ENCODE data around the gene RHEX.

The RHEX gene

DNA sequence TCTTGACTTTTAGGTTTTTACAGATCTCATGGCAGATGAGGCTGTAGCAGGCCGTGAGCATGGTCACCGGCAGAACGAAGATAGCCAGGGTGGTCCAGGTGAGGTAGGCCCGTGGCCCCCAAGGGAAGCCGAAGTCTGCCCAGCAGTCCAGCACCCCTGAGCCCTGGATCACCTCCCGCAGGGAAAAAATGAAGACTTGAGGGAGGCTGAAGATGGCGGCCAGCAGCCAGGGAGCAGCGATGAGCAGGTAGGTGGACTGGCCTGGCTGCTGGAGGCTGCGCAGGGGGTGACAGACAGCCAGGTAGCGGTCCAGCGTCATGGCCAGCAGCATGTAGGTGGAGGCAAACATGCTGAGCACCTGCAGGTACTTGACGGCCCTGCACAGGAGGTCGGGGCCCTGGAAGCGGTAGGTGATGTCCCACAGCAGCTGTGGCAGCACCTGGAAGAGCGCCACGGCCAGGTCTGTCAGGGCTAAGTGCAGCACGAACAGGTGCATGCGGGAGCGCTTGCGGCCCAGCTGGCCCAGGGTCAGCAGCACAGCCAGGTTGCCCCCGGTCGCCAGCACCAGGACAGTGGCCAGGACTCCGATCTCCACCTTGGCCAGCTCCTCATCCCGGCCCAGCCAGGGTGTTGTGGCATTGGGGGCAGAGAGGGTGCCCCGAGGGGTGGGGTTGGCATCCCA, 63.4 kb downstream of the RHEX start:
- no peak for DNase-seq (ENCODE audit: low read depth in 1 of 2, low spot score in 1 of 2)

DNA sequence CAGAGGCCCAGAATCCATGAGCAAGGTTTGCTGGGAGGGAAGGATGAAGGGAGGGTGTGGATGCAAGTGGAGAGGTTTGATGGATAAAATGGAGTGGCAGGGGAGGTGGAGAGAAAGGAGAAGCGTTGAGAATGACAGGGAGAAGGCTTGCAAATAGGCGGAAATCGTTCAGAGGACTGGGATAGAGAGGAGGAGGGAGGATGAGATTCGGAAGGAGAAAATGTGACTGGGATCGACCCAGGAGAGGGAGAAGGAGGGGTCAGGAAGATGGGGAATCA, 63.8 kb downstream of the RHEX start:
- no peak for DNase-seq (ENCODE audit: low read depth in 1 of 2, low spot score in 1 of 2)

DNA sequence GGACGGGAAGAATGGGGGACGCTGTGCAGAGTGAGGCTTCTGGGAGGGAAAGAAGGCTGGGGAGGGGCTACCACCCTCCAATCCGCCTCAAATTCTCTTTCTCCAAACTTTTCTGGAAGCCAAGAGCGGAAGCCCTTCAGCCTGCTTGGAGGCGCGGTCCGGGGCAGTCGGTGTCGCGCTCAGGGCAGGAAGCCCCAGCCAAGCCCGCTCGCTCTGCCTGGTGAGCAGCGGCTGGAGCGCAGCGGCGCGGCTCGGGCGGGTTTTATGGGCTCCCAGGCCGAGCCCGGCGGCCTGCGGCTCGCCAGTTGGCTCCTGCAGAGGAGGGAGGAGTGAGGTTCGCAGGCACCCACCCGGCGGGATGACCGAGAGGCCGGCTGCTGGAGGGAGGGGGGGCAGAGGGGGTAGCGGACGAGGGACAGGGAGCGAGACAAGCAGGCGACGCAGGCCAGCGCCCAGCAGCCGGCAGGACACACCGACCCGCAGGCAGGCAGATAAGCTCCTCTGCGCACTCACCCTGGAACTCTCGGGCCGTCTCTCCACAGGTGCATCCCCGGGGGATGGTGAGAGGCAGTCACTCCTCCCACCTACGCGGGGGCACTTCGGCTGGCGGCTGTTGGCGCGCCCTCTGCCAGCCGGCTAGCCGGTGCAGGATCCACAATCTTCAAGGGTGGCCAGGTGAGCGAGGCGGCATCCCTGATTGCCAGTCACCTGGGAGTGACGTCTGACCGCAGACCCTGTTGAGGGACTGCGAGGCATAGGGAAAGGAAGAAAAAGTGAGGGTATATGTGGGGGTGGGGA, 64.4 kb downstream of the RHEX start, which contains the start of gene AVPR1B:
TSS of gene AVPR1B (minus strand) at position 238 of the 798 bp plus-strand sequence. CDS start 498 bp downstream, outside the sequence.
- DNase-seq (ENCODE audit: low read depth in 1 of 2, low spot score in 1 of 2) = no peak

DNA sequence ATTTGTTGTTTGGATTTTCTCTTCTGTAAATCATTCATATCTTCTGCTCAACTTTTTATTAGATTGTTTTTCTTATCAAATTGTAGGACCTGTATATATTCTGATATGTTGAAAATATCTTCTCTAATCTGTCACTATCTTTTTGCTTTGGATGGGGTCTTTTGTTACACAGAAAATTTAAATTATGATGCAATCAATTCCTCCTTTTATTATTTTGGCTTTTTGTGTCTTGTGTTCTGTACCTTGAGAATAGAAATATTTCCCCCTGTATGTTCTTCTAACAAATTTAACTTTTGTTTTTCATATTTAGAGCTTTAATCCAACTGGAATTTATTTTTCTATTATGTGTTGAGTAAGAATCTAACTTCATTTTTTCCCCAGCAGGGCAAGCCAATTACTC, 67.4 kb downstream of the RHEX start:
- DNase-seq (ENCODE audit: low read depth in 1 of 2, low spot score in 1 of 2) = no peak

- DNase-seq (ENCODE audit: low read depth in 1 of 2, low spot score in 1 of 2) = no peak
Observed at GRCh38 chr1:206121269-206121668, 68.3 kb downstream of the RHEX start.

GRCh38 chr1:206122686-206123085, 69.7 kb downstream of the RHEX start:
- DNase-seq (ENCODE audit: low read depth in 1 of 2, low spot score in 1 of 2) = no peak

DNA sequence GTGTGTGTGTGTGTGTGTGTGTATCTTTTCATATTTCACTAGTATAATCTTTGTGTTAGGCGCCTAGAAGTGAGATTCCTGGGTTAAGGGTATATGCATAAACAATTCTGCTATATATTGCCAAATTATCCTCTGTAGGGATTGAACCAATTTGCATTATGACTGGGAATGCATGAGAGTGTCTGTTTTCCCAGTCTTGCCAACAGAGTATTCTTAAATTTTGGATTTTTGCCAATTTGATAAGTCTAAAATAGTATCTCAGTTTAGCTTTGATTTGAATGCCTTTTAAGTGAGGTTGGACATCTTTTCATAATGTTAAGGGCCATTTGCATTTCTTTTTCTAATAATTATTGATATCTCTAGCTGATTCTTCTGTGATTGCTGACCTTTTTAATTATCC, 72.4 kb downstream of the RHEX start:
- no peak for DNase-seq (ENCODE audit: low read depth in 1 of 2, low spot score in 1 of 2)

GRCh38 chr1:206127336-206127735, 74.4 kb downstream of the RHEX start:
- DNase-seq (ENCODE audit: low read depth in 1 of 2, low spot score in 1 of 2) = no peak

DNA sequence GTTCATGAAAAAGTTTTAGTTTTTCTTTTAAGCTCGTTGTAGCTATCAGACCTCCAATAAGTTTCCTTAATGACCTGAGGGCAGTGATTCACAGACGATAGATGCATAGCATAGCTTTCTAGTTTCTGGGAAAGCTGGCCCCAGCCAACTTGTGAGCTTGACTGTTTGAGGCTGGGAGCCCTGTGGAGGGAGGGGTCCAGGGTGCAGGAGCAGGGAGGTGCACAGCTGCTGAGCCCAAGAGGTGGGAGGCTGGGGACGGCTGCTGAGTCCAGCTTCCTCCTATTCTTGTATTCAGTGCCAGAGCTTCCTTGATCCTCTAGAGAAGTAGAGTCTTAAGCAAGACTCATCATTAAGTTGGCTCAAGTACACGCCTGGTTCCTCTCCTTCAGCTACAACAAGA, 75.2 kb downstream of the RHEX start:
- DNase-seq (ENCODE audit: low read depth in 1 of 2, low spot score in 1 of 2) = no peak

- no peak for DNase-seq (ENCODE audit: low read depth in 1 of 2, low spot score in 1 of 2)
Observed at GRCh38 chr1:206131037-206131436, 78.1 kb downstream of the RHEX start.

DNA sequence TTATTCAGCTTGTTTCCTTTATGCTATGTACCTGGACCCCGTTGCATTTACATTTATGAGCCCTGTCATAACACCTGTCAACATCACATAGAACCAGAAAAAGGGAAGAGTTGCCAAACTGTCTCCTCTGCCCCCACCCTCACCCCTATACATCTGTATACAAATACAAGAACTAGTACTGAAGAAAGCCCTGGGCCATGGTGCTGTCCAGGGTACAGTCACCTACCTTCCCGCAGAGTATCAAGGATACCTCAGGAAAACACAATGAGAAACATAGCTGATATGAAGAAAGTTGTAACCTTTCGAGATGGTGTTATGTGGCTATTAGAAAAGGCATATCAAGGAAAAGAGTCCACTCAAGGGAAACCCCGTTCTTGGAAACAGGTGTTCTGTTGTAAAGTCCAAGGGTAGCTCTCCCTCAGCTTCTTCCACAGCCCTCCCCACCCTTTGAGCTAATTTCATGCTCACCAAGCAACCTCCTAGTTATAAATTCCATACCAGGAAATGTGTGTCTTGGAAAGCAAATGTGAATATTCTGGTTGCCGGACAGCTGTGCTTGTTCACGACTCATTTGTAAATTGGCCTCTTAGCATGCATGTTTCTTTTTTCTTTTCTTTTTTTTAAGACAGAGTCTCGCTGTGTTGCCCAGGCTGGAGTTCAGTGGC, 80.9 kb downstream of the RHEX start:
- DNase-seq (ENCODE audit: low read depth in 1 of 2, low spot score in 1 of 2) = no peak

DNA sequence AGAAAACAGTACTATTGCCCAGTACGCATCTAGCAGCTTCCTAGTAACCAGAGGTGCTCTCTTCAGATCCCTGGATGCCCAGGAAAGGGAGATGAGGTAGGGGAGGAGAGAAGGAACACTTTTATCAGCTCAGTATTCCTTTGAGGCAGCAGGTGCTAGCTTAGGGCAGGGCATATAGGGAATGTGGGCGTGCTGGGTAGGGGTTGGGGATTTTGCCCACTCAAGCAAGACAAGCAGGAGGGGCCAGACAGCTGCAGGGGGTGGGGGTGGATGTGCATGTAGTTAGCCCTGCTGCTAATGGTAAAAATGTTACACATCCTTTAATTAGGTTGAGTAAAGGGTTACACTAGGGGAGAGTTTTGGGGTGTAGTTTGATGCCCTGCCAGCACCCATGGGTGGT, 82.3 kb downstream of the RHEX start:
- no peak for DNase-seq (ENCODE audit: low read depth in 1 of 2, low spot score in 1 of 2)

DNA sequence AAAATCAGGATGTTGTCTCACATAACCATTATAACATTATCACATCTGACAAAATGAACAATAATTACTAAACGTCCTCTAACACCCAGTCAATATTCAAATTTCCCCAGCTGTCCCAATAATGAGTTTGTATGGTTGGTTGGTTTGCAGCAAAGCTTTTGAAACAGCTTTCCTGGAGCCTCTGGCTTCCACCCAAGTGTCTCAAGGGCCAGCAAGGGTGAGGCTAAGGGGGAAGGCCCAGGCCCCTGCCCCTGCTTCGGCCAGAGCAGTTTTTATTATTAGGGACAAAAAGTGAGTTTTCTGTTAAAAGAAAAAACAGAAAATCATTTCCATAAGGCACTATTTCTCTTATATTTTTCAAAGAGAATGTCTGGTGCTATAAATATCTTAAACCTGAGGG, 83.3 kb downstream of the RHEX start:
- DNase-seq (ENCODE audit: low read depth in 1 of 2, low spot score in 1 of 2) = no peak

DNA sequence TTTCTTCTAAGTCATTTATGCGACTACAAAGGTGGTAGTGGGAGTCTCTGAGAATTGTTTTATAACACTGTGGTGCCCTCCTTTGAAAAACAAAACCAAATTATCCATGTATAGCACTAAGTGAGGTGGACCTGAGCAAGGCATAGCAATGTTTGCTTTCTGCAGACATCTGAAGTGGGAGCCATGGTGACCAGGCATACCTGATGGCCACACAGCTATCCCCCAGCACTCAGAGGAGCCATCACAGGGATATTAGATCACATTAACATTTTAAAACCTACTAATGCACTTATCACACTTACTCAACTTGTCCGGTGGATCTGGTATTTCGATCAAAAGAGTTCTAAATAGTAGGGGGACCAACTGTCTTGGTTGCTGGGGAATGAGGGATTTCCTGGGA, 89.0 kb downstream of the RHEX start:
- DNase-seq (ENCODE audit: low read depth in 1 of 2, low spot score in 1 of 2) = no peak

GRCh38 chr1:206142770-206143169, 89.8 kb downstream of the RHEX start:
- no peak for DNase-seq (ENCODE audit: low read depth in 1 of 2, low spot score in 1 of 2)

- no peak for DNase-seq (ENCODE audit: low read depth in 1 of 2, low spot score in 1 of 2)
Observed at GRCh38 chr1:206143537-206144172, 90.7 kb downstream of the RHEX start.

DNA sequence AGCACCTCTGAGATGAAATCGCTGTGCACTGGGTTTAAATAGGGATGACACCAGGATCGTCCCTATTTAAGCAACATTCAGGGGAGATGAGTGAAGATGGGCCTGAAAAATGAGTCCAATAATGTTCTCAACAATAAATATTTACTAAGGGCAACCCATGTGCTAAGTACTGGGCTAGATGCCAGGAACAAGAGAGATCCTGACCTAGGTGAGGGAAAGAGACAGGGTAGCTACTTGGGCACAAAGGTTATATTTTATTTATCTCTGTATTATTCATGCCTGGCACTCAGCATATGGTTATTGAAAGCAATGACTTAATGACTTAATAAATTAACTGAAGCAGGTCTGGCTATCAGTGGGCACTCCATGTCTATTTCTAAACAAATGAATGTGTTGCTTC, 91.6 kb downstream of the RHEX start:
- DNase-seq (ENCODE audit: low read depth in 1 of 2, low spot score in 1 of 2) = no peak

DNA sequence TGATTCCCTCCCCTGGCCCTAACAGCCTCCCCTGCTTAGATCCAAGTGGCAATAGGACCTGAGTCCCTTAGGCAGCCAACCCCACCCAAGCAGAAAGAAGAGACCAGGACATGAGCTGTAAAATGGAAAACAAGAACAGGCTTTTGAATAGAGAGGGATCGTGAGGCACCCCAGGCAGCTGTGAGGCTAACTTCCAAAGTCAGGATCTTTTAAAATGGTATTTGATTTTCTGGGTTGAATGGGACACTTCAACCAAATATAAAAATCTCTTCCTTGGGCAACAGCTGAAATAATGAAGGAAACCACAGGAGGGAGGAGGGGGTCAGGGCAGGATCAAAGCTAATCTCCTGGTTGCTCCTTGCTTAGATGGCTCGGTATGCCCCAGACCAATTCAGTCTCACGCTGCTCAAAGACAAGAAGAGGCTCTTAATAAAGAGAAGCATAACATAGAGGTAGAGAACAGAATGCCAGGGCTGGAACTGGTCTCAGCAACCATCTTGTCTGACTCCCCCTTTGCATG, 92.9 kb downstream of the RHEX start:
- DNase-seq (ENCODE audit: low read depth in 1 of 2, low spot score in 1 of 2) = no peak
